Right renal cortex interstitium (tissue), 3 donors: ENCODE data around the gene PCDHGA11. TPM values are rescaled to one million over a fixed set of nuclear protein-coding genes. Genes with fewer than 3 reads are reported as not detected.
"Not testable (repeated sequence)": the region's sequence is repeated elsewhere in the genome, so short reads cannot be mapped to it uniquely, and the experiment has no call there.

Experiments
- DNase-seq, 3 donors: peaks; one replicate each; pipeline ENCODE4 v3.0.0-alpha.2; 2013; ENCODE audit warnings: low read depth in 3 of 3, low spot score in 2 of 3
- polyA plus RNA-seq, 3 donors: library from polyadenylated mRNA; unstranded; fragments of 120-200 nt; gene quantifications; one replicate each; pipeline ENCODE4 v1.2.1, GENCODE V29; 2013; ENCODE audit not compliant: insufficient read length in 3 of 3

The PCDHGA11 gene
- polyA plus RNA-seq, 3 donors = 4.4 to 4.7 (median 4.7) TPM

- DNase-seq = no peak
These were observed 7.1 kb downstream of the PCDHGA11 start for GRCh38 chr5:141427783-141428426.

- DNase-seq = no peak
These were observed 9.7 kb downstream of the PCDHGA11 start, which contains the start of gene PCDHGA12 for GRCh38 chr5:141430332-141431113. PCDHGA12 (plus strand) TSS chr5:141430507; CDS start chr5:141430760, 253 bp downstream.

GRCh38 chr5:141431286-141431685, 10.4 kb downstream of the PCDHGA11 start:
- DNase-seq = no peak

- not testable (repeated sequence) for DNase-seq
These were observed 11.5 kb downstream of the PCDHGA11 start for GRCh38 chr5:141432308-141432707.

- DNase-seq = not testable (repeated sequence)
These were observed 11.9 kb downstream of the PCDHGA11 start for GRCh38 chr5:141432726-141433125.

- DNase-seq = no peak
These were observed 13.2 kb downstream of the PCDHGA11 start for GRCh38 chr5:141434006-141434405.

GRCh38 chr5:141437221-141437620, 16.4 kb downstream of the PCDHGA11 start:
- DNase-seq = no peak

GRCh38 chr5:141439411-141440141, 18.7 kb downstream of the PCDHGA11 start:
- no peak for DNase-seq

- no peak for DNase-seq
These were observed 19.5 kb downstream of the PCDHGA11 start for GRCh38 chr5:141440341-141440740.

GRCh38 chr5:141441571-141442170, 20.8 kb downstream of the PCDHGA11 start:
- no peak for DNase-seq

GRCh38 chr5:141465351-141465750, 44.5 kb downstream of the PCDHGA11 start:
- DNase-seq = no peak

Other genes with a start within 250 kb of the PCDHGA11 start
- 1 to 10 TPM; 4.7 to 5.5 (median 5.3) TPM for gene PCDHB7, start 248.4 kb upstream of the PCDHGA11 start, polyA plus RNA-seq
- gene PCDHB8, start 243.3 kb upstream of the PCDHGA11 start, polyA plus RNA-seq = 1 to 10 TPM; 1.5 to 4.2 (median 3.2) TPM
- 1 to 10 TPM; 3.6 to 7.2 (median 5.0) TPM for gene PCDHB16, start 238.7 kb upstream of the PCDHGA11 start, polyA plus RNA-seq
- 1 to 10 TPM; 4.3 to 5.0 (median 4.9) TPM for gene PCDHB9, start 233.9 kb upstream of the PCDHGA11 start, polyA plus RNA-seq
- gene PCDHB10, start 228.7 kb upstream of the PCDHGA11 start, polyA plus RNA-seq = 1 to 10 TPM; 5.6 to 9.2 (median 7.9) TPM
- 1 to 10 TPM; 4.3 to 6.0 (median 5.6) TPM for gene PCDHB11, start 221.4 kb upstream of the PCDHGA11 start, polyA plus RNA-seq
- gene PCDHB12, start 212.3 kb upstream of the PCDHGA11 start, polyA plus RNA-seq = 1 to 10 TPM; 4.7 to 5.8 (median 4.8) TPM
- 1 to 10 TPM; 5.4 to 6.3 (median 5.6) TPM for gene PCDHB13, start 207.1 kb upstream of the PCDHGA11 start, polyA plus RNA-seq
- gene PCDHB14, start 197.7 kb upstream of the PCDHGA11 start, polyA plus RNA-seq = 10 to 100 TPM in 1 of 3 donors, 1 to 10 TPM in 2; 7.2 to 10.5 (median 8.5) TPM
- gene PCDHB15, start 175.7 kb upstream of the PCDHGA11 start, polyA plus RNA-seq = 10 to 100 TPM; 11.3 to 17.3 (median 15.4) TPM
- not detected for gene SLC25A2, start 117.0 kb upstream of the PCDHGA11 start, polyA plus RNA-seq
- 100 to 1,000 TPM; 178 to 194 (median 190) TPM for gene TAF7, start 100.3 kb upstream of the PCDHGA11 start, polyA plus RNA-seq
- gene PCDHGA1, start 90.5 kb upstream of the PCDHGA11 start, polyA plus RNA-seq = 1 to 10 TPM in 1 of 3 donors, under 1 TPM in 2; 0.78 to 1.2 (median 0.92) TPM
- 1 to 10 TPM; 6.0 to 7.0 (median 6.8) TPM for gene PCDHGA2, start 82.3 kb upstream of the PCDHGA11 start, polyA plus RNA-seq
- 1 to 10 TPM; 2.4 to 4.3 (median 3.1) TPM for gene PCDHGA3, start 77.2 kb upstream of the PCDHGA11 start, polyA plus RNA-seq
- gene PCDHGB1, start 71.0 kb upstream of the PCDHGA11 start, polyA plus RNA-seq = 1 to 10 TPM; 1.3 to 2.1 (median 1.9) TPM
- gene PCDHGA4, start 66.0 kb upstream of the PCDHGA11 start, polyA plus RNA-seq = 1 to 10 TPM; 2.2 to 3.2 (median 2.2) TPM
- 1 to 10 TPM; 3.2 to 3.9 (median 3.9) TPM for gene PCDHGB2, start 61.1 kb upstream of the PCDHGA11 start, polyA plus RNA-seq
- 1 to 10 TPM; 2.2 to 2.8 (median 2.4) TPM for gene PCDHGA5, start 56.9 kb upstream of the PCDHGA11 start, polyA plus RNA-seq
- gene PCDHGB3, start 50.8 kb upstream of the PCDHGA11 start, polyA plus RNA-seq = 1 to 10 TPM; 1.4 to 2.6 (median 1.7) TPM
- 1 to 10 TPM; 4.2 to 7.8 (median 5.8) TPM for gene PCDHGA6, start 47.2 kb upstream of the PCDHGA11 start, polyA plus RNA-seq
- gene PCDHGA7, start 38.3 kb upstream of the PCDHGA11 start, polyA plus RNA-seq = 1 to 10 TPM; 1.6 to 2.3 (median 2.2) TPM
- 1 to 10 TPM; 5.3 to 6.0 (median 5.5) TPM for gene PCDHGB4, start 33.4 kb upstream of the PCDHGA11 start, polyA plus RNA-seq
- under 1 TPM; 0.29 to 0.40 (median 0.30) TPM for gene PCDHGA8, start 28.4 kb upstream of the PCDHGA11 start, polyA plus RNA-seq
- 1 to 10 TPM; 7.8 to 9.7 (median 8.3) TPM for gene PCDHGB5, start 23.1 kb upstream of the PCDHGA11 start, polyA plus RNA-seq
- gene PCDHGA9, start 18.3 kb upstream of the PCDHGA11 start, polyA plus RNA-seq = 1 to 10 TPM; 4.9 to 6.0 (median 5.3) TPM
- 1 to 10 TPM; 6.6 to 8.2 (median 6.8) TPM for gene PCDHGB6, start 13.0 kb upstream of the PCDHGA11 start, polyA plus RNA-seq
- gene PCDHGA10, start 8.1 kb upstream of the PCDHGA11 start, polyA plus RNA-seq = 1 to 10 TPM; 3.1 to 3.5 (median 3.2) TPM
- 10 to 100 TPM; 12.4 to 16.9 (median 14.0) TPM for gene PCDHGB7, start 3.4 kb upstream of the PCDHGA11 start, polyA plus RNA-seq
- gene PCDHGA12, start 9.5 kb downstream of the PCDHGA11 start, polyA plus RNA-seq = 1 to 10 TPM in 2 of 3 donors, under 1 TPM in 1; 0.94 to 1.4 (median 1.3) TPM
- gene PCDHGC3, start 54.9 kb downstream of the PCDHGA11 start, polyA plus RNA-seq = 100 to 1,000 TPM; 103 to 113 (median 107) TPM
- gene PCDHGC4, start 64.0 kb downstream of the PCDHGA11 start, polyA plus RNA-seq = 1 to 10 TPM; 2.4 to 2.9 (median 2.9) TPM
- under 1 TPM; 0.27 to 0.32 (median 0.29) TPM for gene PCDHGC5, start 68.0 kb downstream of the PCDHGA11 start, polyA plus RNA-seq
- gene DIAPH1, start 197.9 kb downstream of the PCDHGA11 start, polyA plus RNA-seq = 10 to 100 TPM; 74.8 to 81.9 (median 79.7) TPM
- 100 to 1,000 TPM in 1 of 3 donors, 10 to 100 TPM in 2; 95.4 to 100 (median 96.6) TPM for gene HDAC3, start 215.8 kb downstream of the PCDHGA11 start, polyA plus RNA-seq
- 1 to 10 TPM in 1 of 3 donors, under 1 TPM in 2; 0.64 to 1.1 (median 0.78) TPM for gene RELL2, start 215.9 kb downstream of the PCDHGA11 start, polyA plus RNA-seq
- 10 to 100 TPM; 10.1 to 12.2 (median 11.6) TPM for gene FCHSD1, start 230.4 kb downstream of the PCDHGA11 start, polyA plus RNA-seq